ENCODE data around the gene FMR1NB.

DNA sequence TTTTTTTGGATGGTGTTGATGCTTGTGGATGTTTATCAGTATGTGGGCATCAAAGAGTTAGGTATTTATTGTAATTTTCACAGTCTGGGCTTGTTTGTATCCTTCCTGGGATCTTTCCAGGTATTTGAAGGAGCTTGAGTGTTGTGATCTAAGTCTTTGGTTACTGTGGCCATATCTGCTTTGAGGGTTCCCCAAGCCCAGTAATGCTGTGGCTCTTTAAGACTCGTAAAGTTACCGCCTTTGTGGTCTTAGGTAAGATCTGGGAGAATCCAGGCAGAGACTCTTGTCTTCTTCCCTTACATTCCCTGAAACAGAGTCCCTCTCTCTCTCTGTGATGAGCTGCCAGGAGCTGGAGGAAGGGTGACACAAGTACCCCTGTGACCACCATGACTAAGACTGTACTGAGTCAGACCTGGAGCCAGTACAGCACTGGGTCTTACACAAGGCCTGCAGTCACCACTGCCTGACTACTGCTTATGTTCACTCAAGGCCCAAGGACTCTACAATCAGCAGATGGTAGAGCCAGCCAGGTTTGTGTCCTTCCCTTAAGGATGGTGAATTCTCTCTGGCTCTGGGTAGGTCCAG is 62.2 kb downstream of the FMR1NB start:
- TF ChIP-seq, protein P1, sequence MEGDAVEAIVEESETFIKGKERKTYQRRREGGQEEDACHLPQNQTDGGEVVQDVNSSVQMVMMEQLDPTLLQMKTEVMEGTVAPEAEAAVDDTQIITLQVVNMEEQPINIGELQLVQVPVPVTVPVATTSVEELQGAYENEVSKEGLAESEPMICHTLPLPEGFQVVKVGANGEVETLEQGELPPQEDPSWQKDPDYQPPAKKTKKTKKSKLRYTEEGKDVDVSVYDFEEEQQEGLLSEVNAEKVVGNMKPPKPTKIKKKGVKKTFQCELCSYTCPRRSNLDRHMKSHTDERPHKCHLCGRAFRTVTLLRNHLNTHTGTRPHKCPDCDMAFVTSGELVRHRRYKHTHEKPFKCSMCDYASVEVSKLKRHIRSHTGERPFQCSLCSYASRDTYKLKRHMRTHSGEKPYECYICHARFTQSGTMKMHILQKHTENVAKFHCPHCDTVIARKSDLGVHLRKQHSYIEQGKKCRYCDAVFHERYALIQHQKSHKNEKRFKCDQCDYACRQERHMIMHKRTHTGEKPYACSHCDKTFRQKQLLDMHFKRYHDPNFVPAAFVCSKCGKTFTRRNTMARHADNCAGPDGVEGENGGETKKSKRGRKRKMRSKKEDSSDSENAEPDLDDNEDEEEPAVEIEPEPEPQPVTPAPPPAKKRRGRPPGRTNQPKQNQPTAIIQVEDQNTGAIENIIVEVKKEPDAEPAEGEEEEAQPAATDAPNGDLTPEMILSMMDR (IDR thresholded peaks at IDR 0.05), result no peak
- TF ChIP-seq EP300 (IDR thresholded peaks at IDR 0.05) (no peak), POLR2A (IDR thresholded peaks at IDR 0.05) (no peak), POLR2AphosphoS5 (IDR thresholded peaks at IDR 0.05) (no peak)
